HG02798 (cell line): Measurements from ENCODE around the gene PLEKHA7.
A peak's percentile ranks its signal among the peaks of the same experiment; 100 is the strongest.
"Not testable (repeated sequence)": the region's sequence is repeated elsewhere in the genome, so short reads cannot be mapped to it uniquely, and the experiment has no call there.

ENCODE experiments used
- ATAC-seq: cut with Tn5 transposase; IDR thresholded peaks from one replicate; pipeline ENCODE4 v1.9.1; 2021; ENCODE audit warnings: mild to moderate bottlenecking; ENCODE audit not compliant: unreplicated experiment, poor library complexity

Gene PLEKHA7

GRCh38 chr11:16891165-16891564 lies 123.0 kb downstream of the PLEKHA7 start:
- no peak for ATAC-seq

GRCh38 chr11:16890442-16890841 lies 123.8 kb downstream of the PLEKHA7 start:
- ATAC-seq, result no peak

GRCh38 chr11:16889905-16890304 lies 124.3 kb downstream of the PLEKHA7 start:
- ATAC-seq, result no peak

- ATAC-seq, result not testable (repeated sequence)
Observed at GRCh38 chr11:16889010-16889409, 125.2 kb downstream of the PLEKHA7 start.

- not testable (repeated sequence) for ATAC-seq
Observed at GRCh38 chr11:16887887-16888286, 126.3 kb downstream of the PLEKHA7 start.

GRCh38 chr11:16883174-16883573 lies 131.0 kb downstream of the PLEKHA7 start:
- no peak for ATAC-seq

- peak; percentile 80 for ATAC-seq
Observed at GRCh38 chr11:16881766-16882165, 132.4 kb downstream of the PLEKHA7 start.

- peak; percentile 56 for ATAC-seq
Observed at GRCh38 chr11:16881074-16881709, 133.0 kb downstream of the PLEKHA7 start.

GRCh38 chr11:16880184-16880801 lies 133.9 kb downstream of the PLEKHA7 start:
- no peak for ATAC-seq

GRCh38 chr11:16879690-16880089 lies 134.5 kb downstream of the PLEKHA7 start:
- ATAC-seq, result no peak

GRCh38 chr11:16876837-16877236 lies 137.4 kb downstream of the PLEKHA7 start:
- no peak for ATAC-seq

GRCh38 chr11:16876053-16876752 lies 138.0 kb downstream of the PLEKHA7 start:
- ATAC-seq, result no peak

- no peak for ATAC-seq
Observed at GRCh38 chr11:16874275-16874975, 139.8 kb downstream of the PLEKHA7 start.

- no peak for ATAC-seq
Observed at GRCh38 chr11:16873289-16873688, 140.9 kb downstream of the PLEKHA7 start.

- no peak for ATAC-seq
Observed at GRCh38 chr11:16871368-16871767, 142.8 kb downstream of the PLEKHA7 start.

GRCh38 chr11:16867097-16867496 lies 147.1 kb downstream of the PLEKHA7 start:
- no peak for ATAC-seq

- ATAC-seq, result not testable (repeated sequence)
Observed at GRCh38 chr11:16864428-16864827, 149.8 kb downstream of the PLEKHA7 start.

GRCh38 chr11:16863389-16863788 lies 150.8 kb downstream of the PLEKHA7 start:
- no peak for ATAC-seq

GRCh38 chr11:16862726-16863125 lies 151.5 kb downstream of the PLEKHA7 start:
- no peak for ATAC-seq

GRCh38 chr11:16861862-16862261 lies 152.4 kb downstream of the PLEKHA7 start:
- no peak for ATAC-seq

- no peak for ATAC-seq
Observed at GRCh38 chr11:16860617-16861016, 153.6 kb downstream of the PLEKHA7 start.
